ENCODE measurements around the gene TRABD.
"Not testable (repeated sequence)": the region's sequence is repeated elsewhere in the genome, so short reads cannot be mapped to it uniquely, and the experiment has no call there.

TRABD gene

GRCh38 chr22:50200461-50201190 lies 14.9 kb downstream of the TRABD start, which contains the start of gene SELENOO:
Gene SELENOO, plus strand, starts transcription at chr22:50201011. Its CDS starts 26 bp downstream, at chr22:50201037.
- DNase-seq (ENCODE audit: low read depth in 1 of 2, low spot score in 1 of 2), result peak; percentile 87 to 92

GRCh38 chr22:50201191-50202129 lies 15.7 kb downstream of the TRABD start:
- DNase-seq (ENCODE audit: low read depth in 1 of 2, low spot score in 1 of 2), result no peak

DNA sequence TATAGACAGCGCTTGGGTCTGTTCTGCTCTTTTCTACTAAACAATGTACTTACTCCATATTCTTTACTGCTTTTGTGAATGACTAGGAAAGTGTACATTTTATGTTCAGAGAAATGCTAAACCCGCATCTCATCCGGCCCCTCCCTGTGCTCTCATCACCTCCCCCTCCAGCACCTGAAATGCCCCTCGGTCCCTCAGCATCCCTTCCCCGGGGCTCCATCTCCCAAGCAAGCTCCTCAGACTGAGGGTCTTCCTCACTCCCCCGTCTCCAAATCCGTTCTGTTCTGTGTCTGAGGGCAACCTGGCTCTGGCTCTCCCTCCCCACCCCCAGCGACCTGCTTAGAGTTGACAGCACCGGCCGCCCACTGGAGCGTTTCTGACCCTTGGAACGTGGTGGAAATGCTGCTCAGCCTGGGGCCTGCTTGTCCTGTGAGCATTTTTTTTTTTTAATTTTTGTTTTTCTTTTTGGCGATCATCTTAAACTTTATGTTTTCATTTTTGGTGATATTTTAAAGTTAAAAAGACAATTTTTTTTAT lies 16.5 kb downstream of the TRABD start:
- no peak for DNase-seq (ENCODE audit: low read depth in 1 of 2, low spot score in 1 of 2)

- no peak for DNase-seq (ENCODE audit: low read depth in 1 of 2, low spot score in 1 of 2)
Observed at GRCh38 chr22:50203288-50203687, 17.6 kb downstream of the TRABD start.

DNA sequence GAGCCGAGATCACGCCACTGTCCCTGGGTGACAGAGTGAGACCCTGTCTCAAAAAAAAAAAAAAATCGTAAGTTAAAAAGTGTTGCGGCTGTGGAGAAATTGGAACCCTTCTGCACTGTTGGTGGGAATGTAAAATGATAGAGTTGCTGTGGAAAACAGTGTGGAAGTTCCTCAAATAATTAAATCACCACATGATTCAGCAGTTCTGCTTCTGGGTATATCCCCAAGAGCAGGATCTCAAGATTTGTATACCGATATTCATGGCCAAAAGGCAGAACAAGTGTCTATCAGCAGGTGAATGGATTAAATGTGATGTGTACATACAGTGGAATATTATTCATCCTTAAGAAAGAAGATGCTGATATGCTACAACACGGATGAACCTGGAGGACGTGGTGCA lies 18.9 kb downstream of the TRABD start:
- no peak for DNase-seq (ENCODE audit: low read depth in 1 of 2, low spot score in 1 of 2)

DNA sequence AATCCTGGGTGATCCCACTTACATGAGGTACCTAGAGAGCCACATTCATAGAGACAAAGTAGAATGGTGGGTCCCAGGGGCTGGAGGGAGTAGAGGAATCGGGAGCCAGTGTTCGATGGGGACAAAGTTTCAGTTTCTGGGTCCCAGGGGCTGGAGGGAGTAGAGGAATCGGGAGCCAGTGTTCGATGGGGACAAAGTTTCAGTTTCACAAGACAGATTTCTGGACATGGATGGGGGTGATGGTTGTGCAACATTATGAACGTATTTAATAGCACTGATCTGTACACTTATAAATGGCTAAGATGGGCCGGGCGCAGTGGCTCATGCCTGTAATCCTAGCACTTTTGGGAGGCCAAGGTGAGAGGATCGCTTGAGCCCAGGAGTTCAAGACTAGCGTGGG lies 19.3 kb downstream of the TRABD start:
- not testable (repeated sequence) for DNase-seq (ENCODE audit: low read depth in 1 of 2, low spot score in 1 of 2)

- no peak for DNase-seq (ENCODE audit: low read depth in 1 of 2, low spot score in 1 of 2)
Observed at GRCh38 chr22:50205781-50206569, 20.3 kb downstream of the TRABD start.

DNA sequence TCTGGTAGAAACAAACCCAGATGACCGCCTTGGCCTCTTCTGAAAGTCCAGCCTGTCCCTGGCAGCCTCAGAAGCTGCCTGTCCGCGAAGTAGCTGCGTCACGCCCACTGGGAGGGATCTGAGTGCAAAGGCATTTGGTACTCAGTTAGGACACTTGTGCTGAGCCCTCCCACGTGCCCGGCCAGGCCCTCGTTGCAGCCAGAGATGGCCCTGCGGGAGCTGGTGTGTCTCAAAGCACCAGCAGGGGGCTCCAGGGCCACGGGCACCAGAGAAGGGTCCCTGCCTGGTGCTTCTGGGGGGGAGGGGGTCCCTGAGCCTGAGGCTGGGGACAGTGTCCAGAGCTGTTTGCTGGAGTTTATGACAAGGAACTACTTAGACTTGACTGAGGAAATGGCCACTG lies 20.9 kb downstream of the TRABD start:
- no peak for DNase-seq (ENCODE audit: low read depth in 1 of 2, low spot score in 1 of 2)

DNA sequence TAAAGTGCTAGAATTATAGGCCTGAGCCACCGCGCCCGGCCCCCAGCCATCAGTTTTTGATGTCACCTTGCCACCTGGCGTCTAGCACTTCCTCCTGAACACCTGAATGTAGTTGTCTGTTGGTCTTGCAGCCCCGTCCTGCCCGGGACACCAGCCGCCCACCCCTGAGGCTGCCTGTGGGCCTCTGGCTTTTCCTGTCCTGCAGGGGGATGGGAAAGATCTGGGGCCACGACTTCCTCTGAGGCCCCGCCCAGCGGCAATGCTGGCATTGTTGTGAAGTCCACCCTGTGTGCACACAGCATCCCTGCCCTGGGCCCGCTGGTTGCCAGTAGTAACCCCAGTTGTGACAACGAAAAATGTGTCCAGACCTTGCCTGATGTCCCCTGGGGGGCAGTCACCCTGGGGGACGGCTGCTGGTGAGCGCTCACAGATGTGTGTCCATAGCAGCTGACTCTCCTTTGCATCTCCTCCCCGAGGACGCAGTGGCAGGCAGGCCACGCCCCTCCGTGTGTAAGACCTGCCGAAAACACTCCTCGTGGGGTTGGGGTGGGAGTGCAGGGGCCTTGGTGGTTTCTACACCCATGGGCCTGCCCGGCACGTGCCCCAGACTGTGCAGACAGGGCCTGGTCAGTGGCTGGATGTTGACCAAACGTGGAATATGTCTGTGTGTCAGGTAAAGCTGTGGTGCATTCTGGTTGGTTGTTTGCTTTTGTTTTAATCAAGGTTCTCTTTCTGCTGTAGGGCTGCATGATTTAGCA lies 21.8 kb downstream of the TRABD start:
- DNase-seq (ENCODE audit: low read depth in 1 of 2, low spot score in 1 of 2), result no peak

DNA sequence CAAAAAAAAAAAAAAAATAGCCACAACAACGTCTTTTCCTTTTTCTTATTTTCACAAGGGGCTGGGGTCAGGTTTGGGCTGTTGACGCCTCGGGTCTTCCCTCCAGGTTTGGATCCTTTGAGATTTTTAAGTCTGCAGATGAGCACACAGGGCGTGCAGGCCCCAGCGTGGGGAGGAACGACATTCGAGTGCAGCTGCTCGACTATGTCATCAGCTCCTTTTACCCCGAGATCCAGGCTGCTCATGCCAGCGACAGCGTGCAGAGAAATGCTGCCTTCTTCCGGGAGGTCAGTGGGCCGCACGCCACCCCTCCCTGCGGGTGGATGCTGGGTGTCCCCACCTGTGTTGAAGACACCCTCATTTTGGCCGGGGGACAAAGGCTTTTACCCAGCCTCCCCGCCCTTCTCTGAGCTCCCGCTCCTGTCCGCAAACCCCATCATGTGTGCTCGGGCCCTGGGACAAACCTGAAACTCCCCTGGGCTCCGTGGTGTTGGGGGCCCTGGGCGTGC lies 22.8 kb downstream of the TRABD start:
- DNase-seq (ENCODE audit: low read depth in 1 of 2, low spot score in 1 of 2), result no peak

DNA sequence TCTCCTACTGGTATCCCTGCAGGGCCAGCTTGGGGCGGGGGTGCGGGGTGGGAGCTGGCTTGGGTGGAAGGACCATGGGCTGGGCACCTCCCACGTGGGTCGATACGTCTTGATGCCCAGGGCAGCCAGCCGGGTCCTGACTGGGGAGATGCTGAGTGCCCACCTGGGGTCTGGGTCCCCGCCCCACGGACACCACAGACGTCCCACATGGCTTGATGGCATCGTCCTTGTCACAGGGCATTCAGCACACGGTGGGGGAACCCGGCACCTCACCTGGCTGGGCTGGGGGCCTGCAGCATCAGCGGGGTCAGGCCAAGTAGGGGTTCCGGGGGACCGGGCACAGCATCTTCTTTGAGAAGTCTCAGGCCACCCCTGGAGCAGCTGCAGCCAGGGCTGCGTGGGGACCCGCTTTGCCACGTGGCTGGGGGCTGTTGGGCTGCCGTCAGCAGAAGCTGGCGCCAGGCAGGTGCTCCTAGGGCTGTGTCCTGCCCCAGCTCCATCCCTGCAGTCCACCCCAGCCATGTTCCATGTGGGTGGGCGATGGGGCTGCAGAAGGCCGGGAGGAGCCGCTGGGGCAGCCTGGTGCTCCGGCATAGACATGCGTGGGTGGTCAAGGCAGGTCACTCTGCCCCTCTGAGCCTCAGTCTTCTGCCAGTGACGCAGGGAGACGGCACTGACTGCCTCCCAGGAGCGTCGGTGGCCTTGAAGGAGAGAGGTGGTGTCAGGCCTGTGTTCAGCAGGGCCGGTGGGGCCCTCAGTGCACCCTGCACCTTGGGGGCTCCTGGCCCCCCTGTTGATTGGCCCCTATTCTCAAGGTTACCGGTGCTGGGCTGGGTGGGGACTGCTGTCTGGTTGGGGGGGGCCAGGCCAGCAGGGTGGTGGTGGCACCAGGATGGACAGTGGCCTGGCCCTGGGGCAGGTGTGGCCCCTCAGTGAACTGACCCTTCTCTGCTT lies 23.5 kb downstream of the TRABD start:
- DNase-seq (ENCODE audit: low read depth in 1 of 2, low spot score in 1 of 2), result no peak

- DNase-seq (ENCODE audit: low read depth in 1 of 2, low spot score in 1 of 2), result peak; percentile 50 to 52
Observed at GRCh38 chr22:50209893-50210292, 24.2 kb downstream of the TRABD start.

- no peak for DNase-seq (ENCODE audit: low read depth in 1 of 2, low spot score in 1 of 2)
Observed at GRCh38 chr22:50210378-50211139, 24.8 kb downstream of the TRABD start.

DNA sequence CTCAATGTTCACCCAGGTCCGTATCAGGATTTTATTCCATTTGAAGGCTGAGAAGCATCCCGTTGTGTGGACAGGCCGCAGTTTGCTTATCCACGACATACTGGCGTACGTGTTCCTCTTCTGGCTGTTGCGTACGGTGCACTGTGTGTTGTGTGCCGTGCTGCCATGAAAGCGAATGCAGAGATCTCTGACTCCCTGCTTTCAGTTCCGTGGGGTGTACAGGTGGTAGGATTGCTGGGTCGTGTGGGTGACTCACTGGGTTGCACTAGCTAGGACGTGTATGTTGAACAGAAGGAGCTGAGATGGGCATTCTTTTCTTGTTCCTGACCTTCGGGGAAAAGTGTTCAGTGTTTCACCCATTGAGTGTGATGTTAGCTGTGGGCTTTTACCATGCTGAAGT lies 25.4 kb downstream of the TRABD start:
- no peak for DNase-seq (ENCODE audit: low read depth in 1 of 2, low spot score in 1 of 2)

- no peak for DNase-seq (ENCODE audit: low read depth in 1 of 2, low spot score in 1 of 2)
Observed at GRCh38 chr22:50213263-50213662, 27.6 kb downstream of the TRABD start.

GRCh38 chr22:50215297-50216054 lies 29.8 kb downstream of the TRABD start:
- no peak for DNase-seq (ENCODE audit: low read depth in 1 of 2, low spot score in 1 of 2)

- no peak for DNase-seq (ENCODE audit: low read depth in 1 of 2, low spot score in 1 of 2)
Observed at GRCh38 chr22:50216055-50216683, 30.5 kb downstream of the TRABD start.
